Activated naive CD4-positive, alpha-beta T cell treated with anti-CD3 and anti-CD28 coated beads for 36 hours (primary cell): ENCODE measurements around the gene CACNA2D2. TPM values are rescaled to one million over a fixed set of nuclear protein-coding genes. Genes with fewer than 3 reads are reported as not detected.
A peak's percentile ranks its signal among the peaks of the same experiment; 100 is the strongest.

Source experiments
- CTCF ChIA-PET: fragments of 350-600 bp; sonication (Branson Sonifier 250); formaldehyde crosslinking; loops from one replicate; lab custom pipeline; 2021; ENCODE audit warnings: antibody characterized with exemption; lab: Charles Lee
- DNase-seq: peaks from one replicate; pipeline ENCODE4 v3.0.0-alpha.2; 2020
- H3K27ac Mint-ChIP-seq: one replicate; pipeline ENCODE4 v1.8.0; 2021; ENCODE audit warnings: mild to moderate bottlenecking, mixed read lengths
- H3K27me3 Mint-ChIP-seq: one replicate; pipeline ENCODE4 v1.8.0; 2021; ENCODE audit warnings: low read depth, mixed read lengths
- H3K36me3 Mint-ChIP-seq: one replicate; pipeline ENCODE4 v1.8.0; 2021; ENCODE audit warnings: low read depth, mixed read lengths
- H3K4me1 Mint-ChIP-seq: one replicate; pipeline ENCODE4 v1.8.0; 2021; ENCODE audit warnings: low read depth, mixed read lengths
- H3K4me3 Mint-ChIP-seq: one replicate; pipeline ENCODE4 v1.8.0; 2021; ENCODE audit warnings: mild to moderate bottlenecking, moderate library complexity, mixed read lengths
- H3K9me3 Mint-ChIP-seq: one replicate; pipeline ENCODE4 v1.8.0; 2021; ENCODE audit warnings: mixed read lengths
- intact Hi-C: fragments of 100-400 bp; cut with micrococcal nuclease; formaldehyde crosslinking; loops from one replicate; pipeline ENCODE4 v1.15.1; 2023
- total RNA-seq, 2 experiments: library from RNA; stranded (reverse); gene quantifications; one replicate each; pipeline ENCODE4 v1.2.3, GENCODE V29; 2021

The CACNA2D2 gene
- total RNA-seq, 2 experiments from 2014 or later = 0.89 to 0.95 TPM

DNA sequence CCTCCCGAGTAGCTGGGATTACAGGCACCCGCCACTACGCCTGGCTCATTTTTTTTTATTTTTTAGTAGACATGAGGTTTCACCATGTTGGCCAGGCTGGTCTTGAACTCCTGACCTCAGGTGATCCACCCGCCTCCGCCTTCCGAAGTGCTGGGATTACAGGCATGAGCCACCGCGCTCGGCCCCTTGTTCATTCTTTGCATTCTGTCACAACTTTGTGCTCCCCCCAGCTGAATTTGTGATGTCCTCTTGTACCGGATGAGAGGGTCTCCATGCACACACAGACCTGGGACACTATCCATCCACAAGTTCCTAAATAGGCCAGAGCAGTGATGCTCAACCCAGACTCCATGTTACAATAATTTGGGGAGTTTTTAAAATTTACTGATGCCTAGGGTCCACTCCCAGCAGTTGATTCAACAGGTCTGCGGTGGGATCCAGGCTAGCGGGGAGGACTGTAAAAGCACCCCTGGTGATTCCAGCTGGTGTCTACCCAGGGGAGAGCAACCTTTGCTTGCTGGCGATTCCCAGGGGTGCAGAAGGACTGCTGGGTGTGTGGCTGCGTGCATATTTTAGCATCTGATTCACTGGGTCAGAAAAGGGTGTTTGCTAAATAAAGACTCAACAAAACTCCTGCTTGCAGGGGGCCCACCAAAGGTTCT, 163.8 kb downstream of the CACNA2D2 start:
- no peak for DNase-seq
- intact Hi-C loops = loop anchor here (2.0 to 5.0 kb wide), 2 partner anchors 103 to 252 kb away; partner anchors contain the start of genes GNAI2 and RBM5
- no peaks in the 10 kb centered on the region for H3K9me3 Mint-ChIP-seq
- peaks cover 43% of the 10 kb centered on the region for H3K4me1 Mint-ChIP-seq
- CTCF ChIA-PET = interaction anchor here (0.6 to 4.2 kb wide), 4 partner anchors 9 to 277 kb away, joined by 3 to 31 read pairs (median 8); partner anchors contain the start of genes CYB561D2, HYAL2 and NPRL2
- peaks cover 36% of the 10 kb centered on the region for H3K36me3 Mint-ChIP-seq
- H3K27ac Mint-ChIP-seq = peak overlapping the region; percentile 86
- H3K4me3 Mint-ChIP-seq = peak overlapping the region; percentile 94
- H3K27me3 Mint-ChIP-seq = no peaks in the 10 kb centered on the region

DNA sequence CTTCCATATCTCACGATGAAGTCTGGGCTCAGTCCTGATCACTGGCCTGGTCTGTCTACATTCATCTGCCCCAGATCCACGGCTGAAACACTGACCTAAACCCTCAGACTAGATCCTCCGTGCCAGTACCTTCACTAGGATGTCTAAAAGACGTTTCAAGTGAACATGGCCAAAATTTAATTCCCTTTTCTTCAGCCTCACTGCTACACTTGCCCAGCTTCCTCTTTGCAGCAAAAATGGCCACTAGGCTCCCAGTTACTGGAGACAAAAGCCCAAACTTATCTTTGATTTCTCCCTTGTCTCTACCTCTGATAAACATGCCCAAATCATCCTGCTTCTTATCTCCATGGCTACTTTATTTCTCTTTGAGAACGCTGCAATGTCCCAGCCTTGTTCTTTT, 164.5 kb downstream of the CACNA2D2 start:
- no peak for DNase-seq
- Mint-ChIP-seq H3K4me3 (peak overlapping the region; percentile 94), H3K4me1 (peaks cover 49% of the 10 kb centered on the region), H3K27me3 (no peaks in the 10 kb centered on the region), H3K36me3 (peaks cover 40% of the 10 kb centered on the region), H3K27ac (peak overlapping the region; percentile 94), H3K9me3 (no peaks in the 10 kb centered on the region)
- CTCF ChIA-PET = interaction anchor here (0.6 to 4.2 kb wide), 5 partner anchors 8 to 277 kb away, joined by 3 to 31 read pairs (median 6); partner anchors contain the start of genes CYB561D2, HYAL2 and NPRL2
- intact Hi-C loops = loop anchor here (2.0 to 5.0 kb wide), 2 partner anchors 102 to 252 kb away; partner anchors contain the start of genes GNAI2 and RBM5

DNA sequence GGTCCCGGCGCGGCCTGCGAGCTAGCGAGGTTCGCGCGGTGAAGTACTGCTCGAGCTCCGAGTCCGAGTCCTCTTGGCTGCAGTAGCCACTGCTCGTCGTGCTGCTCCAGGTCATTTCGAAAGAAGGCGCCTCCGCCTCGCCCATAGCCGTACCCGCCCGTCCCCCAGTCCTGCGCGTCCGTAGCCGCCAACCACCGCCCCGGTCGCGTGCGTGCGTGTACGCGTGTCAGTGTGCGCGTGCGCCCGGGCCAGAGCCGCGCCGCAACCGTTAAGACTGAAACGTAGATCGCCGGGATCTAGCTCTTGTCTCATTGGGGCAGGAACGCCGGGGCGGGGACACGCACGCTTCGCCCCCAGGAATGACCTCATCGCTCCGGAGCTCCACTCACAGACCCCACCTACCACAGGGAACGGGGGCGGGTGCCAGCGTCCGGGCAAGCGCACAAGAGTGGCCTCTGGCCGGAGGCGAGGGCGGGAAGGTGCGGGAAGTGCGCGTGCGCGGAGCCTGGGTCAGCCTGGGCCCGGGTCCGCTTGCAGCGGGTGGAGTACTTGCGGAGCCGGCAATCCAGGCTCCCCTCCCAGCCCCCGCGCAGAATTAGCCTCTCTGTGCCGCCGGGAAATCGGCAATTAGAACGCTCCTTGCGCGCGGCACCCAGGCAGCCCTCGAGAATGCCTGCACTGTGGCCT, 166.1 kb downstream of the CACNA2D2 start:
- Mint-ChIP-seq H3K27me3 (no peaks in the 10 kb centered on the region), H3K36me3 (peaks cover 44% of the 10 kb centered on the region), H3K4me1 (peaks cover 57% of the 10 kb centered on the region), H3K4me3 (peak overlapping the region; percentile 94), H3K27ac (peak overlapping the region; percentile 94), H3K9me3 (no peaks in the 10 kb centered on the region)
- CTCF ChIA-PET = interaction anchor here (0.9 to 4.2 kb wide), 8 partner anchors 8 to 143 kb away, joined by 3 to 31 read pairs (median 6); partner anchors contain the start of genes CYB561D2, HYAL2, HYAL3 and NAA80
- intact Hi-C loops = loop anchor here (1.0 to 5.0 kb wide), 7 partner anchors 9 to 275 kb away; partner anchors contain the start of genes CYB561D2, HYAL3, IFRD2 and NAA80
- peak; percentile 99 for DNase-seq

DNA sequence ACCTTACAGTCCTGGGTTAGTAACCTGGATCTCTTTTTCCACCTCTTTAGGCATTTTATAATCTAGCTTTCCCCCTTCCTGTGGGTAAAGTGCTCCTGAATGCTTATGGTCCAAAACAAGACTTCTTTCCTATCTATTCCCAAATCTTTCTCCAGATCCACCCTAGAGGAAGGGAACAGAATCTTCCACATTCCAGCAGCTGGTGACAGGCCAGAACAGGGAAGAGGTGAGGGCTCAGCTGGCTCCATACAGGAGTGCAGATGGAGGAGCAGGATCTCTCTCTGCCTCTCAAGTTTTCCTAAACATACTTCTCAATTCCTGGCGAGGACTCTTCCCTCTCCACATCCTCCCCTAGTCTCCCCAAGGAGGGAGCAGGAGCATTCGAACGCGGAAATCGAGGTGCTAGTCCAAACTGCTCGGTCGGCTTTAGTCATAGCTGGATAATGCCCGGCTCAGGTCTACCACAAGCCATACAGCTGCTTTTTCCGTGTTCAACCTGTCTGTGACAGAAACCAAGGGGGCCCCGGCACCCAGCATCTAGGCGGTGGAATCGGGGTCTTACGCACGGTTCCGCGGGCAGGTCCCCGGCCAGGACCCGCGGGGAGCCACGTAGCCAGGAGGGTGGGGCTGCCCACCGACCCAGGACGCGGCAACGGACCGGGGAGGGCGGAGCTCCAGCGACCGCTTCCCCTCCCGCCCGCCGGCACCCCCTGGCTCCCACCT, 166.8 kb downstream of the CACNA2D2 start:
- peak; percentile 64 for DNase-seq

DNA sequence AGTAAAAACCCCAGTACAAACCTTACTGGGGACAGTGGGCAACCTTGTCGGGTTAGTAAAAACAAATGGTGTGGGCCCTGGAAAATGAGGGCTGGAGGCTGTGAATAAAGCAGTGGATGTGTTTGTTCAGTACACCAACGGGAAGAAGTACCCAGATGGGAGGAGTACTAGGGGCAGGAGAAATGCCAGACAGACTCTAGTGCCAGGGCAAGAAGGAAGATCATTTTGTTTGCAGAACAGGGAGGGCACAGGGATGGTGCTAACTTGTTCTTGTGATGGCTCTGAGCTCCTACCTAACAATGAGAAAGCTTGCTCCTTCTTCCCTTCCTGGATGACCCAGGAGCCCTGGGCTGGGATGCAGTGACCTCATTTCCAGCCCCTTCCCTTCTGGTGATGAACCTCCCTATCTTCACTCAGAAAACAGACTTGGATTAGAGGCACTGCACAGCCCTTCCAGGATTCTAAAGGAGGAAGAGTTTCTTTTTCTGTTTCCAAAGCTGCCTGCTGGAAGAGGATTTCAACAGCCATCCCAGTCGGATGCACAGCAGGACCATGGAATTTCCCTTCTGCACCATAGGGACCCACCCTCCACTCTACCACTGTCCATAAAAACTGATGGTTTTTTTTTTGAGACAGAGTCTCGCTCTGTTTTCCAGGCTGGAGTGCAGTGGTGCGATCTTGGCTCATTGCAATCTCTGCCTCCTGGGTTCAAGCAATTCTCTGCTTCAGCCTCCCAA, 168.9 kb downstream of the CACNA2D2 start:
- intact Hi-C loops = loop anchor here (5.0 kb wide), 1 partner anchor 247 kb away; the partner anchor contains the start of gene RBM5
- no peak for DNase-seq
- Mint-ChIP-seq H3K4me3 (peak overlapping the region; percentile 32), H3K27me3 (no peaks in the 10 kb centered on the region), H3K27ac (peak overlapping the region; percentile 87), H3K9me3 (no peaks in the 10 kb centered on the region), H3K4me1 (peaks cover 44% of the 10 kb centered on the region), H3K36me3 (peaks cover 50% of the 10 kb centered on the region)
- CTCF ChIA-PET = interaction anchor here (0.6 to 2.8 kb wide), 2 partner anchors 11 to 76 kb away, joined by 3 to 16 read pairs; partner anchors contain the start of gene HYAL2

More for the DNA sequence above, 166.8 kb downstream of the CACNA2D2 start:
- Mint-ChIP-seq H3K27me3 (no peaks in the 10 kb centered on the region), H3K27ac (peak overlapping the region; percentile 95), H3K4me3 (peak overlapping the region; percentile 94), H3K9me3 (no peaks in the 10 kb centered on the region), H3K4me1 (peaks cover 57% of the 10 kb centered on the region), H3K36me3 (peaks cover 47% of the 10 kb centered on the region)
- CTCF ChIA-PET = interaction anchor here (0.9 to 4.2 kb wide), 7 partner anchors 8 to 142 kb away, joined by 4 to 31 read pairs (median 6); partner anchors contain the start of genes CYB561D2, HYAL2, HYAL3 and NAA80
- intact Hi-C loops = loop anchor here (1.0 to 5.0 kb wide), 7 partner anchors 8 to 276 kb away; partner anchors contain the start of genes CYB561D2, HYAL3, IFRD2 and NAA80

DNA sequence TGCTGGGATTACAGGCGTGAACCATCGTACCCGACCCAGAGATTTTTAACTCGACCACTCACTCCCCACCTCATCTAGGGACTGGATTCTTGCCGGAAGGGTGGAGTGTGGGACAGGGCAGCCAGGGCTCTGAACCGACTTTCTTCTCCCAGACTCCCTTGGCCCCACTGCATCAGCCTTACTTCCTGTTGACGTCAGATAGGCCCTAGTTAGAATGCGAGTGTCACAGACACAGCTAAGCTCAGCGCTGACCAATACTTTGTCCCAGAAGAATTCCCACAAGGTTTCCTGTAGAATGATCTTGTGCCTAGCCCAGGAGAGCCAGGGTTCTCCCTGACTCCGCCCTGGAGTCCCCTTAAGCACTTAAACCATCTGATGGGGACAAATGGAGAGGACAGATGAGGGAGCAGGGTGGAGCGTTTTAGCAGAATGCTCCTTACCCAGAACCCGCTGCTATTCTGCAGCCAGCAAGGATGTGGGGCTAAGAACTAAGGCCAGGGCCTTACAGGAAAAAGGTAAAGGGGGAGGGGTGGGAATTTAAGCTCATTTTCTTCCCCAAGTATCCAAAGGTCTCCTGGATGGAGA, 169.6 kb downstream of the CACNA2D2 start:
- CTCF ChIA-PET = interaction anchor here (0.7 to 2.8 kb wide), 3 partner anchors 10 to 482 kb away, joined by 3 to 16 read pairs (median 3); partner anchors contain the start of gene HYAL2
- Mint-ChIP-seq H3K4me1 (peaks cover 38% of the 10 kb centered on the region), H3K27me3 (no peaks in the 10 kb centered on the region), H3K9me3 (no peaks in the 10 kb centered on the region), H3K36me3 (peaks cover 48% of the 10 kb centered on the region), H3K27ac (peak overlapping the region; percentile 87), H3K4me3 (peak overlapping the region; percentile 41)
- no peak for DNase-seq
- intact Hi-C loops = no loop called here

DNA sequence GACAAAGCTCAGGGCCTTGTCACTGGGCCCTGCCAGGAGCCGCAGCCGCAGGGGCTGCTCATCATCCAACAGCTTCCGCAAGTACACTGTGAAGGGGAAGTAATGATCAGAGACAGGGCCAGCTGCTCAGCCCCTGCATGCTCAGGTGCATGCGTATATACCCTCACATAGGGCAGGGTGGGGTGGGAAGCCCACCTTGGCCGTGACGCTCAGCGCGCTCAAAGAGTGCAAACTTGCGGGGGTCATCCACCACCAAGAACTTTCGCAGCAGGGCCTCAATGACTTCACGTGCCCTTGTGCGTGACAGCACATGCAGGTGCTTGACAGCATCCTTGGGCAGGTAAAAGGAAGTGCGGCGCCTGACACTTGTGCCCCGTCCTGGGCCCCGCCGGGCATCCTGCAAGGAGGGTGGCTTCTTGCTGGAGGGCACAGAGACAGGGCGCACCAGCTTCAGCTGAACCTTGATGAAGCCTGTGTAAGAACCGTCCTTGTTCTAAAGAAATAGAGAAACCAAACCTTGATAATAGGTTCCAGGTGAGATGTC, 172.0 kb downstream of the CACNA2D2 start:
- intact Hi-C loops = no loop called here
- no peak overlapping the region for H3K4me3 Mint-ChIP-seq

DNA sequence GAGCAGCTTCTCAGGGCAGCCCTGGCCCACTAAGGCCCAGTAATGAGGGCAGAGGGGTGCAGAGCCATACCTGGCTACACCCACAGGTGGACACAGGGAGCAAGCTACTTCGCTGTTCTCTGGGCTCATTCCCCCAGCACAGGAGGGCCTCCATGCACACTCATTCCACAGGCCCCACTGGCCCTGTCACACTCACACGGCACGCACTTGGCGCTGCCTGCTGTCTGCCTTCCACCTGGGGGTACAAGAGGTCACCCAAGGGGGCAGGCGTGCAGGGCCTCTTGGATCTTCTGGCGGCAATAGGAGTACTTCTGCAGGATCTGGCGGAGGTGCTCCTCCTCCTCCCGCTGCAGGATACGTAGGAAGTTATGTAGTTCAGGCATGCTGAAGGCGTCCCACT, 173.1 kb downstream of the CACNA2D2 start:
- no peak overlapping the region for H3K4me3 Mint-ChIP-seq
- DNase-seq = no peak
- no peak overlapping the region for H3K27ac Mint-ChIP-seq
- no peaks in the 10 kb centered on the region for H3K27me3 Mint-ChIP-seq
- intact Hi-C loops = no loop called here
- CTCF ChIA-PET = interaction anchor here (0.6 kb wide), 1 partner anchor 9 kb away, joined by 3 read pairs; no protein-coding TSS in a partner anchor
- peaks cover 29% of the 10 kb centered on the region for H3K4me1 Mint-ChIP-seq
- H3K36me3 Mint-ChIP-seq = peaks cover 26% of the 10 kb centered on the region
- no peaks in the 10 kb centered on the region for H3K9me3 Mint-ChIP-seq

More for the DNA sequence above, 172.0 kb downstream of the CACNA2D2 start:
- Mint-ChIP-seq H3K27me3 (no peaks in the 10 kb centered on the region), H3K4me1 (peaks cover 36% of the 10 kb centered on the region), H3K27ac (peak overlapping the region; percentile 24), H3K9me3 (no peaks in the 10 kb centered on the region), H3K36me3 (peaks cover 36% of the 10 kb centered on the region)
- CTCF ChIA-PET = interaction anchor here (1.0 kb wide), 1 partner anchor 11 kb away, joined by 3 read pairs; no protein-coding TSS in a partner anchor
- DNase-seq = no peak

DNA sequence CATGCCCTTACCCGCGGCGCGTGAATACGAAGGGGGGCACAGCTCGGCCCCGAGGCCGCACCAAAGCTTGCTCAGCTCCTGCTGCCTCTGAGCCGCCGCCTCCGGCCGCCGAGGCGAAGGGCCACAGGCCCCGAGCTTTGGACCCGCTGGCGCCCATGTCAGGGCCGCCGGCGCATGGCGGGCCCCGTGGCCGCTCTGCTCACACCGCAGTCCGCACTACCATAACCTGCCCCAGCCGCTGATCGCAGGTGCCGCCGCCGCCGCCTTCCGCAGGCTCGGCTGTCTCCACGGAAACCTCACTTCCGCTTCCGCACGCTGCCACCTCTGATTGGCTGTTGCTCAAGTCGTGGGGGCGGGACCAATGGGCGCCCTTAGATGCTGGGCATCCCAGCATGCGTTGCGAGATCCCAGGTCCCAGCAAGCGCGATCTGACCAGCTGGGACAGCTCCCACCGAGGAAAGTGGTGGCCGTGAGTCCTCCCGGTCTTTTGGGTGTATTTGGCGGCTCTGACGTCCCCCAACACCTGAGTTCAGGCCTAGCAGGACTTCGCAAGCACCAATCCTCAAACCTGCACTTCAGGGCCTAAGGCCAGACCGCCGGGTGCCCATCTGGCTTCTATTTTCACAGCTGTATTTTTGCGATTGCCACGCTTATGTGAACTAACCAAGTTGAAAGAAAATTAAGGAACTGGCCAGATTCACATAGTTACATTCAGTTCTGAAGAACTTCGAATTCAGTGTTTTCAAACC, 175.3 kb downstream of the CACNA2D2 start, which contains the start of gene TUSC2:
TSS of gene TUSC2 (minus strand) at position 281 of the 749 bp plus-strand sequence. CDS start at position 157, 124 bp downstream.
- Mint-ChIP-seq H3K27me3 (no peaks in the 10 kb centered on the region), H3K4me1 (peaks cover 16% of the 10 kb centered on the region), H3K4me3 (peak within 1 kb of the TSS; percentile 88), H3K36me3 (peaks cover 14% of the 10 kb centered on the region), H3K27ac (peak within 1 kb of the TSS; percentile 80), H3K9me3 (no peaks in the 10 kb centered on the region)
- intact Hi-C loops = loop anchor here (1.0 to 2.0 kb wide), 4 partner anchors 9 to 542 kb away; partner anchors contain the start of genes IFRD2 and IP6K1
- peak; percentile 98 for DNase-seq
- CTCF ChIA-PET = interaction anchor here (0.9 to 1.5 kb wide), 4 partner anchors 9 to 82 kb away, joined by 3 to 5 read pairs (median 4); no protein-coding TSS in a partner anchor

DNA sequence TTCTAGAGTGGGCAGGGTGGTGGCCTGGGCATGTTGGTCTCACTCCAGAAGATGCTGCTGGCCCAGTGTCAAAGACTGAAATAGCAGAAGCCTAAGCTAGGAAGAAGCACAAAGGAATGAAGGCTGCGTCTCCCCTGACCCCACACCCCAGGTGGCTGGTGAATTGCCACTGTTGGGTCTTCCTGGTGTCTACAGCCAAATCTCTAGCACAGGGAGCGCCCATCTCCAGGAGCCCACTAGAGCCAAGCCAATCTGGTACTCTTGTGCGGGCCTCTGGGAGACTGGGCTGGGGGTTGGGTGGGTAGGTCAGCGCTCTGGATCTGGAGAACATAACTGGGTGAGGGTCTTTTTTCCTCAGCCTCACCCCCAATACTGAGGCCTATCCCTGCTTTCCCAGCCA, 176.3 kb downstream of the CACNA2D2 start:
- Mint-ChIP-seq H3K27me3 (no peaks in the 10 kb centered on the region), H3K9me3 (no peaks in the 10 kb centered on the region), H3K4me3 (peak overlapping the region; percentile 88), H3K36me3 (peaks cover 13% of the 10 kb centered on the region), H3K4me1 (peaks cover 17% of the 10 kb centered on the region), H3K27ac (no peak overlapping the region)
- DNase-seq = no peak
- intact Hi-C loops = no loop called here
- CTCF ChIA-PET = no interaction called here
